22Rv1 (cell line): ENCODE results near the gene CCSER1.
"Not testable (repeated sequence)": the region's sequence is repeated elsewhere in the genome, so short reads cannot be mapped to it uniquely, and the experiment has no call there.

ENCODE experiments used
- CTCF ChIP-seq: fragments of 450-650 bp; IDR thresholded peaks from 2 replicates; pipeline ENCODE4 v1.5.1; 2017; ENCODE audit warnings: mild to moderate bottlenecking
- ZFX ChIP-seq: fragments of 450-650 bp; IDR thresholded peaks from 2 replicates; pipeline ENCODE4 v1.6.1; 2017; ENCODE audit warnings: antibody characterized with exemption, borderline replicate concordance

DNA sequence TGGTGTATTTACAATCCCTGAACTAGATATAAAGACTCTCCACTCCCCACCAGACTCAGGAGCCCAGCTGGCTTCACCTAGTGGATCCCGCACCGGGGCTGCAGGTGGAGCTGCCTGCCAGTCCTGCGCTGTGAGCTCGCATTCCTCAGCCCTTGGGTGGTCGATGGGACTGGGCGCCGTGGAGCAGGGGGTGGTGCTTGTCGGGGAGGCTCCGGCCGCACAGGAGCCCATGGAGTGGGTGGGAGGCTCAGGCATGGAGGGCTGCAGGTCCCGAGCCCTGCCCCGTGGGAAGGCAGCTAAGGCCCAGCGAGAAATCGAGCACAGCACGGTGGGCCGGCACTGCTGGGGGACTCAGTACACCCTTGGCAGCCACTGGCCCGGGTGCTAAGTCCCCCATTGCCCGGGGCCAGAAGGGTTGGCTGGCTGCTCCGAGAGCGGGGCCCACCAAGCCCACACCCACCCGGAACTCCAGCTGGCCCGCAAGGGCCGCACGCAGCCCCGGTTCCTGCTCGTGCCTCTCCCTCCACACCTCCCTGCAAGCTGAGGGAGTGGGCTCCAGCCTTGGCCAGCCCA lies 1090.7 kb downstream of the CCSER1 start:
- not testable (repeated sequence) for TF ChIP-seq CTCF, ZFX
